RPMI8226 (cell line): Measurements from ENCODE around the gene GULP1.
"Not testable (repeated sequence)": the region's sequence is repeated elsewhere in the genome, so short reads cannot be mapped to it uniquely, and the experiment has no call there.

Experiments used
- DNase-seq: peaks from one replicate; pipeline ENCODE4 v3.0.0-alpha.2; 2015

Gene GULP1

GRCh38 chr2:188293601-188294351, 2.1 kb downstream of the GULP1 start:
- DNase-seq = peak; percentile 25

- DNase-seq = no peak
Observed at GRCh38 chr2:188294352-188294926, 2.8 kb downstream of the GULP1 start.

GRCh38 chr2:188295067-188295685, 3.5 kb downstream of the GULP1 start:
- no peak for DNase-seq

GRCh38 chr2:188297978-188298377, 6.3 kb downstream of the GULP1 start:
- DNase-seq = no peak

- not testable (repeated sequence) for DNase-seq
Observed at GRCh38 chr2:188298937-188299371, 7.3 kb downstream of the GULP1 start.

- no peak for DNase-seq
Observed at GRCh38 chr2:188303363-188304031, 11.8 kb downstream of the GULP1 start.

GRCh38 chr2:188305271-188305670, 13.6 kb downstream of the GULP1 start:
- DNase-seq = no peak

- DNase-seq = no peak
Observed at GRCh38 chr2:188306271-188306670, 14.6 kb downstream of the GULP1 start.

- DNase-seq = no peak
Observed at GRCh38 chr2:188307850-188308283, 16.2 kb downstream of the GULP1 start.

- DNase-seq = no peak
Observed at GRCh38 chr2:188308483-188308882, 16.8 kb downstream of the GULP1 start.

GRCh38 chr2:188309364-188309763, 17.7 kb downstream of the GULP1 start:
- no peak for DNase-seq

- DNase-seq = no peak
Observed at GRCh38 chr2:188314314-188315054, 22.8 kb downstream of the GULP1 start.

- DNase-seq = no peak
Observed at GRCh38 chr2:188315750-188316149, 24.1 kb downstream of the GULP1 start.

- no peak for DNase-seq
Observed at GRCh38 chr2:188316342-188316741, 24.7 kb downstream of the GULP1 start.

GRCh38 chr2:188316791-188317423, 25.2 kb downstream of the GULP1 start:
- no peak for DNase-seq

GRCh38 chr2:188318161-188318749, 26.6 kb downstream of the GULP1 start:
- DNase-seq = no peak

GRCh38 chr2:188319838-188320237, 28.2 kb downstream of the GULP1 start:
- DNase-seq = no peak

GRCh38 chr2:188320861-188321260, 29.2 kb downstream of the GULP1 start:
- DNase-seq = no peak

- DNase-seq = no peak
Observed at GRCh38 chr2:188322569-188323551, 31.2 kb downstream of the GULP1 start.

GRCh38 chr2:188324067-188324466, 32.4 kb downstream of the GULP1 start:
- DNase-seq = no peak

GRCh38 chr2:188326290-188326668, 34.6 kb downstream of the GULP1 start:
- no peak for DNase-seq
